Caki2 (cell line): ENCODE data around the gene RPL18A. TPM values are rescaled to one million over a fixed set of nuclear protein-coding genes. Genes with fewer than 3 reads are reported as not detected.
A peak's percentile ranks its signal among the peaks of the same experiment; 100 is the strongest.
"Not testable (repeated sequence)": the region's sequence is repeated elsewhere in the genome, so short reads cannot be mapped to it uniquely, and the experiment has no call there.

Experiments used
- DNase-seq: peaks from one replicate; pipeline ENCODE4 v3.0.0-alpha.2; 2015; ENCODE audit warnings: low read depth
- in situ Hi-C: cut with HindIII; loops from 2 replicates; pipeline ENCODE4 v1.10.0; 2016; ENCODE audit warnings: low sequenced_read_pairs, low pct_unique_long_range_greater_than_20kb, mixed read lengths
- total RNA-seq: library from RNA; depleted of rRNA; stranded (reverse); fragments of >200 nt; shearing (Covaris generic); gene quantifications from 2 replicates; pipeline ENCODE4 v1.2.3, GENCODE V29; 2014; ENCODE audit warnings: low replicate concordance; rRNA removed

RPL18A gene
- total RNA-seq, 1 experiment from 2014 or later = 893 TPM

GRCh38 chr19:17883627-17884410 lies 24.1 kb downstream of the RPL18A start:
- in situ Hi-C loops = no loop called here

GRCh38 chr19:17886515-17886914 lies 26.8 kb downstream of the RPL18A start:
- no peak for DNase-seq
- in situ Hi-C loops = no loop called here

More at GRCh38 chr19:17883627-17884410, 24.1 kb downstream of the RPL18A start:
- no peak for DNase-seq

- in situ Hi-C loops, DNase-seq: not testable (repeated sequence)
These were observed 27.5 kb downstream of the RPL18A start for GRCh38 chr19:17887221-17887620.

- in situ Hi-C loops = no loop called here
These were observed 28.6 kb downstream of the RPL18A start for GRCh38 chr19:17888260-17888659.

GRCh38 chr19:17889609-17890214 lies 30.0 kb downstream of the RPL18A start:
- peak; percentile 67 for DNase-seq
- in situ Hi-C loops = no loop called here

More at GRCh38 chr19:17888260-17888659, 28.6 kb downstream of the RPL18A start:
- DNase-seq = no peak

- in situ Hi-C loops = no loop called here
- DNase-seq = no peak
These were observed 34.1 kb downstream of the RPL18A start for GRCh38 chr19:17893766-17894165.

- no peak for DNase-seq
- in situ Hi-C loops = no loop called here
These were observed 43.0 kb downstream of the RPL18A start for GRCh38 chr19:17902701-17903100.

- no peak for DNase-seq
- in situ Hi-C loops = no loop called here
These were observed 48.5 kb downstream of the RPL18A start for GRCh38 chr19:17908244-17908643.

GRCh38 chr19:17909003-17909732 lies 49.5 kb downstream of the RPL18A start:
- in situ Hi-C loops = no loop called here
- no peak for DNase-seq

- in situ Hi-C loops = no loop called here
- no peak for DNase-seq
These were observed 51.2 kb downstream of the RPL18A start for GRCh38 chr19:17910791-17911360.

Other genes with a start within 250 kb of the RPL18A start
- gene UNC13A, start 171.6 kb upstream of the RPL18A start, total RNA-seq = 0.06 TPM in 1 of 2 replicates, not detected in the other
- gene MAP1S, start 140.4 kb upstream of the RPL18A start, total RNA-seq = 46.5 and 56.1 TPM in 2 replicates
- 2.7 and 9.1 TPM in 2 replicates for gene FCHO1, start 108.4 kb upstream of the RPL18A start, total RNA-seq
- gene B3GNT3, start 64.8 kb upstream of the RPL18A start, total RNA-seq = 9.8 and 15.8 TPM in 2 replicates
- not detected in 2 replicates for gene INSL3, start 38.4 kb upstream of the RPL18A start, total RNA-seq
- gene JAK3, start 11.9 kb upstream of the RPL18A start, total RNA-seq = 2.5 and 5.0 TPM in 2 replicates
- gene SLC5A5, start 12.0 kb downstream of the RPL18A start, total RNA-seq = not detected in 2 replicates
- 204 and 270 TPM in 2 replicates for gene CCDC124, start 73.1 kb downstream of the RPL18A start, total RNA-seq
- gene KCNN1, start 107.2 kb downstream of the RPL18A start, total RNA-seq = not detected in 2 replicates
- 57.4 and 76.7 TPM in 2 replicates for gene ARRDC2, start 148.3 kb downstream of the RPL18A start, total RNA-seq
- gene IL12RB1, start 227.0 kb downstream of the RPL18A start, total RNA-seq = 0.44 TPM in 1 of 2 replicates, not detected in the other
- gene MAST3, start 237.9 kb downstream of the RPL18A start, total RNA-seq = 1.8 and 5.5 TPM in 2 replicates